Right atrium auricular region (tissue), 2 donors: ENCODE results near the gene AGPS. TPM values are rescaled to one million over a fixed set of nuclear protein-coding genes. Genes with fewer than 3 reads are reported as not detected.

ENCODE experiments used
- DNase-seq: peaks from one replicate; pipeline ENCODE4 v3.0.0-alpha.2; 2019; ENCODE audit warnings: low spot score
- H3K27ac ChIP-seq, 2 donors: fragments of 200-600 bp; sonication (generic); 1 replicate in 1 of 2; 2 replicates in 1 of 2; pipeline ENCODE4 v1.5.1; 2016 to 2019
- H3K27me3 ChIP-seq, 2 donors: fragments of 200-600 bp; sonication (generic); one replicate each; pipeline versions ENCODE4 v1.5.1 to v1.6.0; 2017 to 2019
- H3K36me3 ChIP-seq: fragments of 200-600 bp; sonication (generic); one replicate; pipeline ENCODE4 v1.5.1; 2016
- H3K4me1 ChIP-seq, 2 donors: fragments of 200-600 bp; sonication (generic); one replicate each; pipeline versions ENCODE4 v1.5.1 to v1.6.0; 2017 to 2019
- H3K4me3 ChIP-seq, 2 donors: fragments of 200-600 bp; sonication (generic); 1 replicate in 1 of 2; 2 replicates in 1 of 2; pipeline ENCODE4 v1.5.1; 2017 to 2019; ENCODE audit warnings: mild to moderate bottlenecking in 1 of 2, moderate library complexity in 1 of 2
- H3K9me3 ChIP-seq, 2 donors: fragments of 200-600 bp; sonication (generic); one replicate each; pipeline ENCODE4 v1.5.1; 2019
- CTCF ChIP-seq, 2 donors: fragments of 200-600 bp; sonication (generic); IDR thresholded peaks; one replicate each; pipeline ENCODE4 v1.5.1; 2019; ENCODE audit warnings: antibody characterized with exemption in 2 of 2
- total RNA-seq, 2 donors: library from RNA; depleted of rRNA; stranded (reverse); fragments of >200 nt; gene quantifications; one replicate each; pipeline ENCODE4 v1.1.0, GENCODE V29; 2016

AGPS gene
- total RNA-seq, 2 donors from 2014 or later: 12.3 to 17.8 TPM

- no peak overlapping the region for H3K27ac ChIP-seq
- DNase-seq: no peak
- no peaks in the 10 kb centered on the region for H3K36me3 ChIP-seq
- H3K9me3 ChIP-seq: peaks cover 7 to 19% of the 10 kb centered on the region in 2 donors
- TF ChIP-seq CTCF (IDR thresholded peaks at IDR 0.05): no peak
- no peaks in the 10 kb centered on the region for H3K27me3 ChIP-seq
- H3K4me1 ChIP-seq: no peaks in the 10 kb centered on the region
- no peak overlapping the region for H3K4me3 ChIP-seq
Observed at GRCh38 chr2:177474998-177475397, 82.4 kb downstream of the AGPS start.

- Histone ChIP-seq H3K27me3 (no peaks in the 10 kb centered on the region), H3K4me3 (no peak overlapping the region), H3K9me3 (peaks cover 2 to 10% of the 10 kb centered on the region in 2 donors), H3K27ac (no peak overlapping the region), H3K36me3 (no peaks in the 10 kb centered on the region), H3K4me1 (no peaks in the 10 kb centered on the region)
- no peak for TF ChIP-seq CTCF (IDR thresholded peaks at IDR 0.05)
- no peak for DNase-seq
Observed at GRCh38 chr2:177476897-177477296, 84.3 kb downstream of the AGPS start.

- no peaks in the 10 kb centered on the region for H3K27me3 ChIP-seq
- no peak for TF ChIP-seq CTCF (IDR thresholded peaks at IDR 0.05)
- H3K4me3 ChIP-seq: no peak overlapping the region
- DNase-seq: no peak
- no peaks in the 10 kb centered on the region for H3K4me1 ChIP-seq
- H3K27ac ChIP-seq: no peak overlapping the region
- no peaks in the 10 kb centered on the region for H3K9me3 ChIP-seq
- H3K36me3 ChIP-seq: no peaks in the 10 kb centered on the region
Observed at GRCh38 chr2:177478029-177478428, 85.5 kb downstream of the AGPS start.

GRCh38 chr2:177478907-177479306, 86.3 kb downstream of the AGPS start:
- no peak overlapping the region for H3K4me3 ChIP-seq
- H3K4me1 ChIP-seq: no peaks in the 10 kb centered on the region
- no peaks in the 10 kb centered on the region for H3K36me3 ChIP-seq
- H3K27ac ChIP-seq: no peak overlapping the region
- no peak for DNase-seq
- no peaks in the 10 kb centered on the region for H3K9me3 ChIP-seq
- no peak for TF ChIP-seq CTCF (IDR thresholded peaks at IDR 0.05)
- no peaks in the 10 kb centered on the region for H3K27me3 ChIP-seq

- H3K36me3 ChIP-seq: peaks cover 8% of the 10 kb centered on the region
- TF ChIP-seq CTCF (IDR thresholded peaks at IDR 0.05): no peak
- DNase-seq: no peak
- no peaks in the 10 kb centered on the region for H3K27me3 ChIP-seq
- no peak overlapping the region for H3K4me3 ChIP-seq
- no peaks in the 10 kb centered on the region for H3K9me3 ChIP-seq
- no peaks in the 10 kb centered on the region for H3K4me1 ChIP-seq
- no peak overlapping the region for H3K27ac ChIP-seq
Observed at GRCh38 chr2:177482195-177482594, 89.6 kb downstream of the AGPS start.

- peaks cover 8% of the 10 kb centered on the region for H3K36me3 ChIP-seq
- H3K9me3 ChIP-seq: no peaks in the 10 kb centered on the region
- no peak overlapping the region for H3K4me3 ChIP-seq
- no peak overlapping the region for H3K27ac ChIP-seq
- H3K27me3 ChIP-seq: no peaks in the 10 kb centered on the region
- no peak for TF ChIP-seq CTCF (IDR thresholded peaks at IDR 0.05)
- DNase-seq: no peak
- H3K4me1 ChIP-seq: no peaks in the 10 kb centered on the region
Observed at GRCh38 chr2:177483531-177483930, 91.0 kb downstream of the AGPS start.
